Left ventricle myocardium inferior (tissue), 1 donor: ENCODE measurements around the gene SH3TC1. TPM values are rescaled to one million over a fixed set of nuclear protein-coding genes. Genes with fewer than 3 reads are reported as not detected.

ENCODE experiments used
- DNase-seq: peaks from one replicate; pipeline ENCODE4 v3.0.0-alpha.2; 2020
- H3K27ac ChIP-seq: fragments of 200-600 bp; replicated peaks from 2 replicates; pipeline ENCODE4 v1.8.0; 2021
- H3K27me3 ChIP-seq: fragments of 200-600 bp; 2 replicates; pipeline ENCODE4 v1.8.0; 2021; ENCODE audit warnings: low read depth
- H3K36me3 ChIP-seq: fragments of 200-600 bp; 2 replicates; pipeline ENCODE4 v1.8.0; 2021
- H3K4me1 ChIP-seq: fragments of 200-600 bp; 2 replicates; pipeline ENCODE4 v1.8.0; 2021
- H3K4me3 ChIP-seq: fragments of 200-600 bp; 2 replicates; pipeline ENCODE4 v1.8.0; 2021; ENCODE audit warnings: mild to moderate bottlenecking, moderate library complexity
- H3K9me3 ChIP-seq: fragments of 200-600 bp; replicated peaks from 2 replicates; pipeline ENCODE4 v1.8.0; 2021
- intact Hi-C: fragments of 100-400 bp; cut with micrococcal nuclease; formaldehyde crosslinking; loops from one replicate; pipeline ENCODE4 v1.11.0; 2022
- total RNA-seq: library from RNA; stranded (reverse); fragmentation: NEBNext Ultra II Directional; extraction: Animal tissue kit (Norgen Biotek cat#: 25700); gene quantifications from one replicate; pipeline ENCODE4 v1.2.1, GENCODE V29; 2021
- TF ChIP-seq, protein P1 (sequence below): fragments of 200-600 bp; IDR thresholded peaks from 2 replicates; pipeline ENCODE4 v1.8.0; 2021; ENCODE audit warnings: antibody characterized with exemption, mild to moderate bottlenecking, borderline replicate concordance
- donor health status: DM: no; HTN: yes; CAD: no; lungs with severe emphysema.

SH3TC1 gene
- total RNA-seq, 1 donor from 2014 or later, result 13.6 TPM

DNA sequence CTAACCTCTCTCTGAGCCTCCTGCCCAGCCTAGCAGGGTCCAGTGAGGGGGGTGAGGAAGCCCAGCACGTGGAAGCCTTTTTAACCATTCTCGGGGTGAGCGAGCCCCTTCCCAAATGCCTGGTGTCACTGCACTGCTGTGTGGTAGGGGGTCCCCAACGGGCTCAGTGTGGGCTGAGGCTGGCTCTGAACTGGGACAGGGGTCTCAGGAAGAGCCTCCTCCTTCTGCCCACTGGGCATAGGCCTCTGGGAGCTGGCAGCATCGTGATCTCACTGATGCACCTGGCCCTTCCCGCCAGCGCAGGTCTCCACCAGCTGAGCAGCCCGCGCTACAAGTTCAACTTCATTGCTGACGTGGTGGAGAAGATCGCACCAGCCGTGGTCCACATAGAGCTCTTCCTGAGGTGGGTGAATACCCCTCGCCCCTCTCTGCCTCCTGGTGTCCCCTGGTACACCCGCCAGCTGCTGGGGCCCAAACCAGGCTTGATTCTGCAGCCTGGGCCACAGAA, 83.1 kb downstream of the SH3TC1 start:
- Histone ChIP-seq H3K36me3 (peaks cover 9% of the 10 kb centered on the region), H3K4me1 (peaks cover 94% of the 10 kb centered on the region), H3K9me3 (no peaks in the 10 kb centered on the region), H3K27ac (peak overlapping the region; percentile 66), H3K4me3 (no peak overlapping the region), H3K27me3 (no peaks in the 10 kb centered on the region)
- intact Hi-C loops, result no loop called here
- TF ChIP-seq, protein P1, sequence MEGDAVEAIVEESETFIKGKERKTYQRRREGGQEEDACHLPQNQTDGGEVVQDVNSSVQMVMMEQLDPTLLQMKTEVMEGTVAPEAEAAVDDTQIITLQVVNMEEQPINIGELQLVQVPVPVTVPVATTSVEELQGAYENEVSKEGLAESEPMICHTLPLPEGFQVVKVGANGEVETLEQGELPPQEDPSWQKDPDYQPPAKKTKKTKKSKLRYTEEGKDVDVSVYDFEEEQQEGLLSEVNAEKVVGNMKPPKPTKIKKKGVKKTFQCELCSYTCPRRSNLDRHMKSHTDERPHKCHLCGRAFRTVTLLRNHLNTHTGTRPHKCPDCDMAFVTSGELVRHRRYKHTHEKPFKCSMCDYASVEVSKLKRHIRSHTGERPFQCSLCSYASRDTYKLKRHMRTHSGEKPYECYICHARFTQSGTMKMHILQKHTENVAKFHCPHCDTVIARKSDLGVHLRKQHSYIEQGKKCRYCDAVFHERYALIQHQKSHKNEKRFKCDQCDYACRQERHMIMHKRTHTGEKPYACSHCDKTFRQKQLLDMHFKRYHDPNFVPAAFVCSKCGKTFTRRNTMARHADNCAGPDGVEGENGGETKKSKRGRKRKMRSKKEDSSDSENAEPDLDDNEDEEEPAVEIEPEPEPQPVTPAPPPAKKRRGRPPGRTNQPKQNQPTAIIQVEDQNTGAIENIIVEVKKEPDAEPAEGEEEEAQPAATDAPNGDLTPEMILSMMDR, result no peak
- peak; percentile 8 for DNase-seq

GRCh38 chr4:8282742-8283141, 83.7 kb downstream of the SH3TC1 start:
- no peaks in the 10 kb centered on the region for H3K27me3 ChIP-seq
- peaks cover 15% of the 10 kb centered on the region for H3K36me3 ChIP-seq
- TF ChIP-seq, protein P1, result no peak
- intact Hi-C loops, result no loop called here
- H3K9me3 ChIP-seq, result no peaks in the 10 kb centered on the region
- peak; percentile 12 for DNase-seq
- H3K4me1 ChIP-seq, result peaks cover 89% of the 10 kb centered on the region
- no peak overlapping the region for H3K4me3 ChIP-seq
- H3K27ac ChIP-seq, result peak overlapping the region; percentile 82

GRCh38 chr4:8283161-8283560, 84.1 kb downstream of the SH3TC1 start:
- Histone ChIP-seq H3K4me1 (peaks cover 85% of the 10 kb centered on the region), H3K4me3 (no peak overlapping the region), H3K27me3 (no peaks in the 10 kb centered on the region), H3K27ac (peak overlapping the region; percentile 82), H3K36me3 (peaks cover 18% of the 10 kb centered on the region), H3K9me3 (no peaks in the 10 kb centered on the region)
- intact Hi-C loops, result no loop called here
- TF ChIP-seq, protein P1, result no peak
- DNase-seq, result peak; percentile 7

- peak; percentile 21 for DNase-seq
- H3K4me3 ChIP-seq, result no peak overlapping the region
- H3K27ac ChIP-seq, result peak overlapping the region; percentile 82
- H3K9me3 ChIP-seq, result no peaks in the 10 kb centered on the region
- TF ChIP-seq, protein P1, result no peak
- H3K36me3 ChIP-seq, result peaks cover 18% of the 10 kb centered on the region
- no peaks in the 10 kb centered on the region for H3K27me3 ChIP-seq
- peaks cover 80% of the 10 kb centered on the region for H3K4me1 ChIP-seq
- intact Hi-C loops, result no loop called here
Measured at GRCh38 chr4:8283631-8284121, 84.6 kb downstream of the SH3TC1 start.

- Histone ChIP-seq H3K36me3 (peaks cover 21% of the 10 kb centered on the region), H3K27me3 (no peaks in the 10 kb centered on the region), H3K4me1 (peaks cover 72% of the 10 kb centered on the region), H3K4me3 (no peak overlapping the region), H3K9me3 (no peaks in the 10 kb centered on the region), H3K27ac (peak overlapping the region; percentile 82)
- intact Hi-C loops, result no loop called here
- TF ChIP-seq, protein P1, result no peak
- DNase-seq, result no peak
Measured at GRCh38 chr4:8284391-8284790, 85.3 kb downstream of the SH3TC1 start.
